Panc1 (cell line): ENCODE results near the gene NPAS2.

Source experiments
- CTCF ChIP-seq: fragments of 450-650 bp; IDR thresholded peaks from 2 replicates; pipeline ENCODE4 v1.5.1; 2017; ENCODE audit warnings: mild to moderate bottlenecking
- POLR2AphosphoS5 ChIP-seq: IDR thresholded peaks from 2 replicates; pipeline ENCODE4 v1.6.1; 2012; ENCODE audit warnings: mild to moderate bottlenecking, low read depth, low read length, moderate library complexity
- SIN3A ChIP-seq: IDR thresholded peaks from 2 replicates; pipeline ENCODE4 v1.6.1; 2012; ENCODE audit warnings: low read depth, mild to moderate bottlenecking, low read length, moderate library complexity, borderline replicate concordance; ENCODE audit not compliant: insufficient read depth
- TCF7L2 ChIP-seq: IDR thresholded peaks from 2 replicates; pipeline ENCODE4 v1.6.1; 2011; ENCODE audit warnings: mild to moderate bottlenecking, low read depth, low read length, inconsistent platforms
- TF ChIP-seq, protein P1 (sequence below), 2 experiments: IDR thresholded peaks; 2 replicates each; pipeline ENCODE4 v1.6.1; 2011 to 2012; ENCODE audit warnings: low read depth in 2 of 2, control low read depth in 1 of 2, low read length in 1 of 2, mild to moderate bottlenecking in 1 of 2, moderate library complexity in 1 of 2; ENCODE audit not compliant: insufficient read depth in 1 of 2

DNA sequence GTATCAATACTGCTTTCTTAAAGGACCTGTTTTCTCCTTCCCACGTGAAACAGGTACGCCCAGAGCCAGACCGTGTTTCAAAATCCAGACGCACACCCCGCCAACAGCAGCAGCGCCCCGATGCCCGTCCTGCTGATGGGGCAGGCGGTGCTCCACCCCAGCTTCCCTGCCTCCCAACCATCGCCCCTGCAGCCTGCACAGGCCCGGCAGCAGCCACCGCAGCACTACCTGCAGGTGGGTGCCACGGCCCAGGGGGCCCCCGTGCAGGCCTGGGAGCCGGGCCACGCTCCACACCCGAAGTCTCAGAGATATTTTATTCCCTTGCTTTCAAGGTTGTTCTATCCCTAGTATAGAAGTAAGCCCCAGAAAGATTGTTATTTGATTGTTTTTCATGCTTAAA is 173.4 kb downstream of the NPAS2 start:
- TF ChIP-seq, protein P1, sequence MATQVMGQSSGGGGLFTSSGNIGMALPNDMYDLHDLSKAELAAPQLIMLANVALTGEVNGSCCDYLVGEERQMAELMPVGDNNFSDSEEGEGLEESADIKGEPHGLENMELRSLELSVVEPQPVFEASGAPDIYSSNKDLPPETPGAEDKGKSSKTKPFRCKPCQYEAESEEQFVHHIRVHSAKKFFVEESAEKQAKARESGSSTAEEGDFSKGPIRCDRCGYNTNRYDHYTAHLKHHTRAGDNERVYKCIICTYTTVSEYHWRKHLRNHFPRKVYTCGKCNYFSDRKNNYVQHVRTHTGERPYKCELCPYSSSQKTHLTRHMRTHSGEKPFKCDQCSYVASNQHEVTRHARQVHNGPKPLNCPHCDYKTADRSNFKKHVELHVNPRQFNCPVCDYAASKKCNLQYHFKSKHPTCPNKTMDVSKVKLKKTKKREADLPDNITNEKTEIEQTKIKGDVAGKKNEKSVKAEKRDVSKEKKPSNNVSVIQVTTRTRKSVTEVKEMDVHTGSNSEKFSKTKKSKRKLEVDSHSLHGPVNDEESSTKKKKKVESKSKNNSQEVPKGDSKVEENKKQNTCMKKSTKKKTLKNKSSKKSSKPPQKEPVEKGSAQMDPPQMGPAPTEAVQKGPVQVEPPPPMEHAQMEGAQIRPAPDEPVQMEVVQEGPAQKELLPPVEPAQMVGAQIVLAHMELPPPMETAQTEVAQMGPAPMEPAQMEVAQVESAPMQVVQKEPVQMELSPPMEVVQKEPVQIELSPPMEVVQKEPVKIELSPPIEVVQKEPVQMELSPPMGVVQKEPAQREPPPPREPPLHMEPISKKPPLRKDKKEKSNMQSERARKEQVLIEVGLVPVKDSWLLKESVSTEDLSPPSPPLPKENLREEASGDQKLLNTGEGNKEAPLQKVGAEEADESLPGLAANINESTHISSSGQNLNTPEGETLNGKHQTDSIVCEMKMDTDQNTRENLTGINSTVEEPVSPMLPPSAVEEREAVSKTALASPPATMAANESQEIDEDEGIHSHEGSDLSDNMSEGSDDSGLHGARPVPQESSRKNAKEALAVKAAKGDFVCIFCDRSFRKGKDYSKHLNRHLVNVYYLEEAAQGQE (IDR thresholded peaks at IDR 0.05; ENCODE audit: insufficient read depth in 1 of 2, low read depth in 2 of 2, low read length in 1 of 2) = no peak
- no peak for TF ChIP-seq CTCF
- TF ChIP-seq SIN3A = no peak
- no peak for TF ChIP-seq POLR2AphosphoS5
- no peak for TF ChIP-seq TCF7L2
